Upper lobe of right lung (tissue), 1 donor: ENCODE measurements around the gene OCEL1. TPM values are rescaled to one million over a fixed set of nuclear protein-coding genes. Genes with fewer than 3 reads are reported as not detected.

Experiments used
- ATAC-seq: fragments of 200-7000 bp; cut with Tn5 transposase; one replicate; pipeline ENCODE4 v1.9.1; 2020; ENCODE audit warnings: mild to moderate bottlenecking, moderate library complexity
- DNase-seq: peaks from one replicate; pipeline ENCODE4 v3.0.0-alpha.2; 2020
- H3K27ac ChIP-seq: fragments of 200-600 bp; one replicate; pipeline ENCODE4 v1.8.0; 2022
- H3K27me3 ChIP-seq: fragments of 200-600 bp; one replicate; pipeline ENCODE4 v1.8.0; 2022; ENCODE audit warnings: mild to moderate bottlenecking
- H3K36me3 ChIP-seq: fragments of 200-600 bp; one replicate; pipeline ENCODE4 v1.8.0; 2022
- H3K4me1 ChIP-seq: fragments of 200-600 bp; one replicate; pipeline ENCODE4 v1.8.0; 2022
- H3K4me3 ChIP-seq: fragments of 200-600 bp; one replicate; pipeline ENCODE4 v1.8.0; 2022; ENCODE audit warnings: mild to moderate bottlenecking
- H3K9me3 ChIP-seq: fragments of 200-600 bp; one replicate; pipeline ENCODE4 v1.8.0; 2022
- intact Hi-C: fragments of 100-400 bp; cut with DNase I; formaldehyde crosslinking; loops from one replicate; pipeline ENCODE4 v1.11.0; 2022
- total RNA-seq: library from RNA; stranded (reverse); fragmentation: NEBNext Ultra II Directional; extraction: Animal tissue kit (Norgen Biotek cat#: 25700); gene quantifications from one replicate; pipeline ENCODE4 v1.2.1, GENCODE V29; 2021
- TF ChIP-seq, protein P1 (sequence below): fragments of 200-600 bp; IDR thresholded peaks from one replicate; pipeline ENCODE4 v1.8.0; 2022; ENCODE audit warnings: antibody characterized with exemption
- donor health status: DM: no; HTN: yes; CAD: no; lungs with severe emphysema.

Gene OCEL1
- total RNA-seq, 1 donor from 2014 or later = 31.6 TPM

- no peaks in the 10 kb centered on the region for H3K4me1 ChIP-seq
- no peak overlapping the region for H3K27ac ChIP-seq
- H3K9me3 ChIP-seq = no peaks in the 10 kb centered on the region
- no peaks in the 10 kb centered on the region for H3K27me3 ChIP-seq
- intact Hi-C loops = no loop called here
- no peaks in the 10 kb centered on the region for H3K36me3 ChIP-seq
- H3K4me3 ChIP-seq = no peak overlapping the region
- TF ChIP-seq, protein P1, sequence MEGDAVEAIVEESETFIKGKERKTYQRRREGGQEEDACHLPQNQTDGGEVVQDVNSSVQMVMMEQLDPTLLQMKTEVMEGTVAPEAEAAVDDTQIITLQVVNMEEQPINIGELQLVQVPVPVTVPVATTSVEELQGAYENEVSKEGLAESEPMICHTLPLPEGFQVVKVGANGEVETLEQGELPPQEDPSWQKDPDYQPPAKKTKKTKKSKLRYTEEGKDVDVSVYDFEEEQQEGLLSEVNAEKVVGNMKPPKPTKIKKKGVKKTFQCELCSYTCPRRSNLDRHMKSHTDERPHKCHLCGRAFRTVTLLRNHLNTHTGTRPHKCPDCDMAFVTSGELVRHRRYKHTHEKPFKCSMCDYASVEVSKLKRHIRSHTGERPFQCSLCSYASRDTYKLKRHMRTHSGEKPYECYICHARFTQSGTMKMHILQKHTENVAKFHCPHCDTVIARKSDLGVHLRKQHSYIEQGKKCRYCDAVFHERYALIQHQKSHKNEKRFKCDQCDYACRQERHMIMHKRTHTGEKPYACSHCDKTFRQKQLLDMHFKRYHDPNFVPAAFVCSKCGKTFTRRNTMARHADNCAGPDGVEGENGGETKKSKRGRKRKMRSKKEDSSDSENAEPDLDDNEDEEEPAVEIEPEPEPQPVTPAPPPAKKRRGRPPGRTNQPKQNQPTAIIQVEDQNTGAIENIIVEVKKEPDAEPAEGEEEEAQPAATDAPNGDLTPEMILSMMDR = no peak
- DNase-seq = no peak
- no peak for ATAC-seq
Observed at GRCh38 chr19:17259118-17259780, 33.2 kb downstream of the OCEL1 start.

DNA sequence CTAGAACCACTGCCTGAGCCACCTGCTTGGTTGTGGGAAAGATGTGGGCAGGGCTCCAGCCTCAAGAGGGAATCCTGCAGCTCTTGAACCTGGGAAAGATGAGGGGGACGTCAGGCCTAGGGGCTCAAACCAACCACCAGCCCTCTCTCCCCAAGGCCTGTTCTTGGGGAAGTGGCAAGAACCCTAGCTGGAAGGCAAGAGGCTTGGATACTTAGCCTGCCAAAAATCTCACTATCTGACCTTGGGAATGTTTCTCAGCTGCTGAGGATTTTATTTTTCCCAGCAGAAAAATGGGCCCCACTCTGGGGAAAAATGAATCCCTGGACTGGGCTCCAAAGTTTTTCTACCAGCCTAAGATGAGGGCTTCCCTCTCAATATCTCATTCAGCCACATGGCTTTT lies 33.9 kb downstream of the OCEL1 start:
- Histone ChIP-seq H3K27me3 (no peaks in the 10 kb centered on the region), H3K27ac (no peak overlapping the region), H3K36me3 (no peaks in the 10 kb centered on the region), H3K9me3 (no peaks in the 10 kb centered on the region), H3K4me1 (no peaks in the 10 kb centered on the region), H3K4me3 (no peak overlapping the region)
- TF ChIP-seq, protein P1 = no peak
- intact Hi-C loops = no loop called here
- DNase-seq (no peak), ATAC-seq (no peak)

- peak; percentile 97 for ATAC-seq
- H3K4me3 ChIP-seq = no peak overlapping the region
- no peaks in the 10 kb centered on the region for H3K36me3 ChIP-seq
- peak; percentile 94 for DNase-seq
- H3K27me3 ChIP-seq = no peaks in the 10 kb centered on the region
- H3K9me3 ChIP-seq = no peaks in the 10 kb centered on the region
- H3K4me1 ChIP-seq = no peaks in the 10 kb centered on the region
- TF ChIP-seq, protein P1 = peak; percentile 97
- intact Hi-C loops = no loop called here
- no peak overlapping the region for H3K27ac ChIP-seq
Observed at GRCh38 chr19:17260842-17261325, 34.9 kb downstream of the OCEL1 start.

DNA sequence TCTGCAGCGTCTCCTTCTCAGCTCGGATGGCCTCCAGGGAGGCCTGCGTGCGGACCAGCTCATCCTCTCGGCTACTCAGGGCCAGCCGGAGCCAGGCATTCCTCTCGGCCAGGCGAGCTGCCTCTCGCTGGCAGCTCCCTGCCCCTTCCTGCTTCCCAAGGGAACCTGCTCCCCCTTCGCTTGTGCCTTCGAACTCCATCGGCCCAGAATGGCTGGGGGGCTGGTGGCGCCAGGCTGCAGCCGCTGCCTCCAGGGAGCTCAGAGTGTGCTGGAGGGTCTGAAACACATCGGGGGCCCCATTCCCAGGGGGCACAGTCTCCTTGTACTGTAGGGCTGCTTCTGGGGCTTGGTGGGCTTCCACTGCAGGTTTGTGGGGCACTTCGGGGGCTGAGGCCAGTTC lies 36.5 kb downstream of the OCEL1 start:
- H3K4me3 ChIP-seq = peak overlapping the region; percentile 52
- DNase-seq = no peak
- no peak overlapping the region for H3K27ac ChIP-seq
- H3K27me3 ChIP-seq = no peaks in the 10 kb centered on the region
- no peaks in the 10 kb centered on the region for H3K36me3 ChIP-seq
- no peaks in the 10 kb centered on the region for H3K4me1 ChIP-seq
- H3K9me3 ChIP-seq = no peaks in the 10 kb centered on the region
- TF ChIP-seq, protein P1 = no peak
- intact Hi-C loops = no loop called here
- ATAC-seq = no peak

DNA sequence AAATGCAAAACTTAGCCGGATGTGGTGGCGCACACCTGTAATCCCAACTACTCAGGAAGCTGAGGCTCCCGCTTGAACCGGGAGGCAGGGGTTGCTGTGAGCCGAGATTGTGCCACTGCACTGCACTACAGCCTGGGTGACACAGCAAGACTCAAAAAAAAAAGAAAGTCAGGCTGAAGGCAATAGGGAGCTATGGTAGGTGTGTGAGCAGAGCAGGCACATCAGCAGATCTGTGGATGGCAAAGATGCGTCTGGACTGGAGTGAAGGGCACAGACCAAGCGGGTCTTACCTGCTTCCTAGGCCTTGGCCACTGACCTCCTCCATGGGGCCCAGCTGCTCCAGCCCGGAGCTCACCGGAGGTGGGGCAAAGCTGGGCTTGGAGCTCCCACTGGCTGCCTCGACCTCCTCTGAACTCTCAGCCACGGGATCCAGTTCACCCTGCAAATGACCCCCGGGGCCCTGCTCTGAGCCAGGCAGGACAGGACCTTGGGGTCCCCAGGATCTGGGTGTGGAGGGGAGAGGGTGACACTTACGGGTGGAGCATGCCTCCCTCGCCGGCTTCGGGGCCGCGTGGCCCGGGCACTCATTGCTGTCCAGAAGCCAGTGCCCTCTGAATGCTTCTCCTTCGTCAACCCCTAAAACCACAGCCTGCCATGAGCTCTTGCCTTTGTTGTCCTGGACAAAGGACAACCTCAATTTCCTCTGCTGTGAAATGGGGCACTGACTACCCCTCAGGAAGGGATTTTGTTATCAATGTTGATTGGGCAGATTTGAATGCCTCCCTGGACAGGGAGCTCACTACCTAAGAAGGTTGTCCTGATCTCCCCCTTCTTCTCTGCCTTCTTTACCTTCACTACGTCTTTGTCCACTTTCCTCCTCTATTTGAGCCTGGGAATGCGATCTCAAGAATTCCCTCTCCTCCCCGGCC lies 38.0 kb downstream of the OCEL1 start:
- intact Hi-C loops = no loop called here
- Histone ChIP-seq H3K9me3 (no peaks in the 10 kb centered on the region), H3K27me3 (no peaks in the 10 kb centered on the region), H3K36me3 (peaks cover 4% of the 10 kb centered on the region), H3K27ac (peak overlapping the region; percentile 78), H3K4me1 (peaks cover 6% of the 10 kb centered on the region), H3K4me3 (peak overlapping the region; percentile 52)
- TF ChIP-seq, protein P1 = no peak
- no peak for ATAC-seq
- no peak for DNase-seq
